ENCODE measurements around the gene CTSK. TPM values are rescaled to one million over a fixed set of nuclear protein-coding genes. Genes with fewer than 3 reads are reported as not detected.

Gene CTSK
- total RNA-seq, 2 donors from 2014 or later, result 11.4 to 33.6 TPM

DNA sequence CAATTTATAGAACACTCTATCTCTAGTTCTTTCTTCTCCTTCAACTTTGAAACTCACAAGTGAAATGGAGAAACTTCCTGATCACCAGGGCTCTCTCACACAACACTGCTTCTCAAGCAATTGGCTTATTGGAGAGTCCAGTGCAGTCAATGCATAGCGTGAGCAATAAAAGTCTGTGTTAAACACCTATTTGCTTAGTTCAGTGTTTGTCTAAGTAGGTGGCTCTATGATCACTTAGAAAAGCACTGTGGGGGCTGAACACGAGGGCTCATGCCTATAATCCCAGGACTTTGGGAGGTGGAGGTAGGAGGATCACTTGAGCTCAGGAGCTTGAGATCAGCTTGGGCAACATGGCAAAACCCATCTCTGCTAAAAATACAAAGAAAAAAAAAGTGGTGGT lies 54.6 kb downstream of the CTSK start:
- peak overlapping the region; percentile 71 for H3K27ac ChIP-seq
- DNase-seq, result peak; percentile 56
- TF ChIP-seq, protein P1, sequence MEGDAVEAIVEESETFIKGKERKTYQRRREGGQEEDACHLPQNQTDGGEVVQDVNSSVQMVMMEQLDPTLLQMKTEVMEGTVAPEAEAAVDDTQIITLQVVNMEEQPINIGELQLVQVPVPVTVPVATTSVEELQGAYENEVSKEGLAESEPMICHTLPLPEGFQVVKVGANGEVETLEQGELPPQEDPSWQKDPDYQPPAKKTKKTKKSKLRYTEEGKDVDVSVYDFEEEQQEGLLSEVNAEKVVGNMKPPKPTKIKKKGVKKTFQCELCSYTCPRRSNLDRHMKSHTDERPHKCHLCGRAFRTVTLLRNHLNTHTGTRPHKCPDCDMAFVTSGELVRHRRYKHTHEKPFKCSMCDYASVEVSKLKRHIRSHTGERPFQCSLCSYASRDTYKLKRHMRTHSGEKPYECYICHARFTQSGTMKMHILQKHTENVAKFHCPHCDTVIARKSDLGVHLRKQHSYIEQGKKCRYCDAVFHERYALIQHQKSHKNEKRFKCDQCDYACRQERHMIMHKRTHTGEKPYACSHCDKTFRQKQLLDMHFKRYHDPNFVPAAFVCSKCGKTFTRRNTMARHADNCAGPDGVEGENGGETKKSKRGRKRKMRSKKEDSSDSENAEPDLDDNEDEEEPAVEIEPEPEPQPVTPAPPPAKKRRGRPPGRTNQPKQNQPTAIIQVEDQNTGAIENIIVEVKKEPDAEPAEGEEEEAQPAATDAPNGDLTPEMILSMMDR (IDR thresholded peaks at IDR 0.05), result no peak
- no peaks in the 10 kb centered on the region for H3K36me3 ChIP-seq
- H3K9me3 ChIP-seq, result no peaks in the 10 kb centered on the region
- peak overlapping the region in 1 of 2 donors; percentile 55 for H3K9ac ChIP-seq (ENCODE audit: low read depth in 2 of 2, low read length in 2 of 2)
- H3K4me1 ChIP-seq, result no peaks in the 10 kb centered on the region
- intact Hi-C loops (cut with DNase I), result no loop called here
- H3K4me3 ChIP-seq, result no peak overlapping the region
- H3K27me3 ChIP-seq, result no peaks in the 10 kb centered on the region

DNA sequence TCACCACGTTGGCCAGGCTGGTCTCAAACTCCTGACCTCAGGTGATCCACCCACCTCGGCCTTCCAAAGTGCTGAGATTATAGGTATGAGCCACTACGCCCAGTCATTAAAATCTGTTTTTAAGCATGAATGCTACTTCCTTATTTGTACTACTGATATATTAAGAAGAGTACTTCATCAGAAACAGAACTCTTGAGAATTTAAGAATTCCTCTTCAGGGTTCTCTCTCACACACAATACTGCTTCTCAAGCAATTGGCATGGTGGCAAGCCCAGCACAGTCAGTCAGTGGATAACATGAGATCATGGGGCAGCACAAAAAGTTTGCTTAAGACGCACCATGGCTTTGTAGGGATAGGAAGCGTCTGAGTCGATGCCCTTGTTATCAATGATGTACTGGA lies 56.6 kb downstream of the CTSK start:
- no peak overlapping the region for H3K4me3 ChIP-seq
- H3K9ac ChIP-seq (ENCODE audit: low read depth in 2 of 2, low read length in 2 of 2), result no peak overlapping the region
- TF ChIP-seq, protein P1 (IDR thresholded peaks at IDR 0.05), result no peak
- no peak overlapping the region for H3K27ac ChIP-seq
- H3K4me1 ChIP-seq, result no peaks in the 10 kb centered on the region
- no peaks in the 10 kb centered on the region for H3K36me3 ChIP-seq
- no peak for DNase-seq
- no peaks in the 10 kb centered on the region for H3K9me3 ChIP-seq
- H3K27me3 ChIP-seq, result no peaks in the 10 kb centered on the region
- intact Hi-C loops (cut with DNase I), result no loop called here

DNA sequence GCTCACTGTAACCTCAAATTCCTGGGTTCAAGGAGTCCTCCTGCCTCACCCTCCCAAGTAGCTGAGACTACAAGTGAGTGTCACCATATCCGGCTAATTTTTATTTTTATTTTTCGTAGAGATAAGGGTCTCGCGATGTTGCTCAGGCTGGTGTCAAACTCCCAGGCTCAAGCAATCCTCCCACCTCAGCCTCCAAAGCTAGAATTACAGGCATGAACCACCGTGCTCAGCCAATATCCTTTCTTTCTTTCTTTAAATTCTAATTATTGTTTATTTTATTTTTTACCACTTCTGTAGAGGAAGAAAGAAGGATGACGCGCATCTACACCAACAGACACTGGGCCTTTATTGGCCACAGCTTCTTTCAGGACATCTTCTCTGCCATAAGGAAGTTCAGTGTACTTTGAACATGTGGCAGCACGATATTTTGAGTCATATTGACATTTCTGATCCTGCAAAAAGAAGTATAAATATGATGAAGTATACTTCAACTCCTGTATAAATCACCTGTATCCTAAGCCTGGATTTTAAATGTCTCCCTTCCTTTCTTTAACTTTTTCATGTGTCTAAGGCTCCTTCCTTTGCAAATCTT lies 58.2 kb downstream of the CTSK start:
- Histone ChIP-seq H3K4me1 (no peaks in the 10 kb centered on the region), H3K27ac (peak overlapping the region; percentile 78), H3K4me3 (no peak overlapping the region), H3K27me3 (no peaks in the 10 kb centered on the region), H3K9ac (ENCODE audit: low read depth in 2 of 2, low read length in 2 of 2) (peak overlapping the region in 1 of 2 donors; percentile 46), H3K36me3 (no peaks in the 10 kb centered on the region), H3K9me3 (no peaks in the 10 kb centered on the region)
- intact Hi-C loops (cut with DNase I), result no loop called here
- TF ChIP-seq, protein P1 (IDR thresholded peaks at IDR 0.05), result no peak
- peak; percentile 42 for DNase-seq

DNA sequence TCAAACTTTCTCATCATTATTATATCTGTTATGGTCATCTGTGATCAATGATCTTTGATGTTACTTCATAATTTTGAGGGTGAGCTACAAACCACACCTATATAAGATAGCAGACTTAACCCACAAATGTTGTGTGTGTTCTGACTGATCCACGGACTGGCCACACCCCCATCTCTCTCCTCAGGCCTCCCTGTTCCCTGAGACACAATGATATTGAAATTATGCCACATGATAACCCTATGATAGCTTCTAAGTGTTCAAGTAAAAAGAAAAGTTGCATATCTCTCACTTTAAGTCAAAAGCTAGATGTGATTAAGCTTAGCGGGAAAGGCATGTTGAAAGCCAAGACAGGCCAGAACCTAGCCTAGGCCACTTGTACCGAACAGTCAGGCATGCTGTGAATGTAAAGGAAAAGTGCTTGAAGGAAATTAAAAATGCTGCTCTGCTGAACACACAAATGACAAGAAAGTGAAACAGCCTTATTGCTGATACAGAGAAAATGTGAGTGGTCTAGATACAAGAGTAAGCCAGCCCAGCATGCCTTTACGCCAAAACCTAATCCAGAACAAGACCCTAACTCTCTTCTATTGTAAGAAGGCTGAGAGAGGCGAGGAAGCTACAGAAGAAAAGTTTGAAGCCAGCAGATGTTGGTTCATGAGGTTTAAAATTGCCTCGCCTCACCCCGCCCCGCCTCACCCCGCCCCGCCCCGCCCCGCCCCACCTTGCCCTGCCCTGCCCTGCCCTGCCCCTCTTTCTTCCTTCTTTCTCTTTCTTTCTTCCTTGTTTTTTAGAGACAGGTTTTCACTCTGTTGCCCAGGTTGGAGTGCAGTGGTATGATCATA lies 59.0 kb downstream of the CTSK start:
- TF ChIP-seq, protein P1 (IDR thresholded peaks at IDR 0.05), result no peak
- Histone ChIP-seq H3K27ac (peak overlapping the region; percentile 78), H3K4me1 (no peaks in the 10 kb centered on the region), H3K4me3 (no peak overlapping the region), H3K9me3 (no peaks in the 10 kb centered on the region), H3K36me3 (no peaks in the 10 kb centered on the region), H3K27me3 (no peaks in the 10 kb centered on the region), H3K9ac (ENCODE audit: low read depth in 2 of 2, low read length in 2 of 2) (no peak overlapping the region)
- intact Hi-C loops (cut with DNase I), result no loop called here
- DNase-seq, result peak; percentile 27

Other genes starting within 250 kb of the CTSK start
- 100 to 1,000 TPM; 151 to 285 TPM for gene MCL1, start 228.7 kb downstream of the CTSK start, total RNA-seq
- gene ENSA, start 178.6 kb downstream of the CTSK start, total RNA-seq, result 100 to 1,000 TPM; 199 to 227 TPM
- gene GOLPH3L, start 111.1 kb downstream of the CTSK start, total RNA-seq, result 100 to 1,000 TPM in 1 of 2 donors, 10 to 100 TPM in 1; 70.0 to 101 TPM
- gene HORMAD1, start 87.4 kb downstream of the CTSK start, total RNA-seq, result 1 to 10 TPM in 1 of 2 donors, not detected in 1; 1.1 TPM
- gene CTSS, start 42.5 kb downstream of the CTSK start, total RNA-seq, result 100 to 1,000 TPM; 210 to 554 TPM
- gene ARNT, start 68.3 kb upstream of the CTSK start, total RNA-seq, result 10 to 100 TPM; 29.5 to 41.7 TPM
- gene CTXND2, start 78.9 kb upstream of the CTSK start, total RNA-seq, result not detected
- gene SETDB1, start 118.1 kb upstream of the CTSK start, total RNA-seq, result 10 to 100 TPM; 28.2 to 32.8 TPM
- 100 to 1,000 TPM; 140 to 157 TPM for gene CERS2, start 166.6 kb upstream of the CTSK start, total RNA-seq
- gene ANXA9, start 174.0 kb upstream of the CTSK start, total RNA-seq, result under 1 TPM; 0.40 to 0.53 TPM
- gene MINDY1, start 198.6 kb upstream of the CTSK start, total RNA-seq, result 10 to 100 TPM; 40.4 to 43.1 TPM
- gene PRUNE1, start 200.2 kb upstream of the CTSK start, total RNA-seq, result 10 to 100 TPM; 20.4 to 21.5 TPM
- gene BNIPL, start 228.3 kb upstream of the CTSK start, total RNA-seq, result 1 to 10 TPM in 1 of 2 donors, under 1 TPM in 1; 0.69 to 1.9 TPM
- 1 to 10 TPM; 2.6 to 3.2 TPM for gene C1orf56, start 239.5 kb upstream of the CTSK start, total RNA-seq